Activated CD4-positive, alpha-beta T cell treated with anti-CD3 and anti-CD28 coated beads for 36 hours (primary cell): Measurements from ENCODE around the gene CYP24A1. TPM values are rescaled to one million over a fixed set of nuclear protein-coding genes. Genes with fewer than 3 reads are reported as not detected.

Experiments
- ATAC-seq: fragments of 200-7000 bp; cut with Tn5 transposase; one replicate; pipeline ENCODE4 v1.10.0; 2021; ENCODE audit warnings: mild to moderate bottlenecking, moderate library complexity
- CTCF ChIA-PET: fragments of 350-600 bp; sonication (Branson Sonifier 250); formaldehyde crosslinking; loops from one replicate; lab custom pipeline; 2021; ENCODE audit warnings: antibody characterized with exemption; lab: Charles Lee
- POLR2A ChIA-PET: fragments of 350-600 bp; sonication (Branson Sonifier 250); formaldehyde crosslinking; loops from one replicate; lab custom pipeline; 2021; ENCODE audit warnings: antibody characterized with exemption, inconsistent platforms; lab: Charles Lee
- DNase-seq: peaks from one replicate; pipeline ENCODE4 v3.0.0-alpha.2; 2020
- H3K27ac Mint-ChIP-seq: one replicate; pipeline ENCODE4 v1.8.0; 2021; ENCODE audit warnings: mixed read lengths
- H3K27me3 Mint-ChIP-seq: one replicate; pipeline ENCODE4 v1.8.0; 2021; ENCODE audit warnings: mixed read lengths
- H3K36me3 Mint-ChIP-seq: one replicate; pipeline ENCODE4 v1.8.0; 2021; ENCODE audit warnings: low read depth, mixed read lengths
- H3K4me1 Mint-ChIP-seq: one replicate; pipeline ENCODE4 v1.8.0; 2021; ENCODE audit warnings: mixed read lengths
- H3K4me3 Mint-ChIP-seq: one replicate; pipeline ENCODE4 v1.8.0; 2021; ENCODE audit warnings: mild to moderate bottlenecking, moderate library complexity, mixed read lengths
- H3K9me3 Mint-ChIP-seq: one replicate; pipeline ENCODE4 v1.8.0; 2021; ENCODE audit warnings: low read depth, mixed read lengths
- intact Hi-C, 2 experiments: fragments of 100-400 bp; cut with DNase I in 1 of 2; cut with micrococcal nuclease in 1 of 2; formaldehyde crosslinking; loops; one replicate each; pipeline versions ENCODE4 v1.14.2 to v1.15.1; 2022 to 2024; cut with DNase I, micrococcal nuclease
- total RNA-seq, 2 experiments: library from RNA; stranded (reverse); gene quantifications; one replicate each; pipeline ENCODE4 v1.2.3, GENCODE V29; 2021

Gene CYP24A1
- total RNA-seq, 2 experiments from 2014 or later = 0.07 TPM; not detected in 1

DNA sequence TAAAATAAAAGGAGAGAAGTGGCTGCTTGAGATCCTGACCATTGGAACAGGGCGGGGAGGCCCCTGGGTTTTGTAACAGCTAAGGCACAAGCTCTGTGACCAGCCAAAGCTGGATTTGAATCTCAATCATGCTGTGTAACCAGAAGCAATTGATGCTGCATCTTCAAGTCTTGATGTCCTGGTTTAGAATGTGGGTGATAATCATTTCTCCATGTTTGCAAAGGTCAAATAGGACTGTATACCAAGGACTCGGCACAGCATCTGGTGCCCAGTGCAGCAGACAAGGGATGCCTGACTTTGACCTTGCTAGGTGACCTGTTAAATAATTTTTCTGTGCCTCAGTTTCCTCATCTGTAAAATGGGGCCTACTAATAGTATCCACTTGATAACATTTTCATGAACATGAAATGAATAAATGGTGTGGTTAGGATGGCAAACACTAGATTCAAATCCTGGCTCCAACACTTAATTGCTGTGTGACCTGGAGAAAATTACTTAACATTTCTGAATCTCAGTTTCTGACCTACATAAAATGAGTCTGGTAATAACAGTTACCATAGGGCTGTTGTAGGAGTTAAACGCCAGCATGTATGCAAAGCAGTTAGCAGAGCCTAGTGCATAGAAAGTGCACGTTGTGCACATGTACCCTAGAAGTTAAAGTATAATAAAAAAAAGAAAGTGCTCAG is 57.1 kb downstream of the CYP24A1 start:
- CTCF ChIA-PET = interaction anchor here (0.6 to 2.2 kb wide), 4 partner anchors 10 to 399 kb away, joined by 3 to 13 read pairs (median 3); no protein-coding TSS in a partner anchor
- no peaks in the 10 kb centered on the region for H3K4me1 Mint-ChIP-seq
- POLR2A ChIA-PET = no interaction called here
- H3K36me3 Mint-ChIP-seq = no peaks in the 10 kb centered on the region
- intact Hi-C loops = no loop called here
- ATAC-seq (no peak), DNase-seq (no peak)
- H3K9me3 Mint-ChIP-seq = no peaks in the 10 kb centered on the region
- H3K27me3 Mint-ChIP-seq = peaks cover 6% of the 10 kb centered on the region
- no peak overlapping the region for H3K4me3 Mint-ChIP-seq
- no peak overlapping the region for H3K27ac Mint-ChIP-seq

DNA sequence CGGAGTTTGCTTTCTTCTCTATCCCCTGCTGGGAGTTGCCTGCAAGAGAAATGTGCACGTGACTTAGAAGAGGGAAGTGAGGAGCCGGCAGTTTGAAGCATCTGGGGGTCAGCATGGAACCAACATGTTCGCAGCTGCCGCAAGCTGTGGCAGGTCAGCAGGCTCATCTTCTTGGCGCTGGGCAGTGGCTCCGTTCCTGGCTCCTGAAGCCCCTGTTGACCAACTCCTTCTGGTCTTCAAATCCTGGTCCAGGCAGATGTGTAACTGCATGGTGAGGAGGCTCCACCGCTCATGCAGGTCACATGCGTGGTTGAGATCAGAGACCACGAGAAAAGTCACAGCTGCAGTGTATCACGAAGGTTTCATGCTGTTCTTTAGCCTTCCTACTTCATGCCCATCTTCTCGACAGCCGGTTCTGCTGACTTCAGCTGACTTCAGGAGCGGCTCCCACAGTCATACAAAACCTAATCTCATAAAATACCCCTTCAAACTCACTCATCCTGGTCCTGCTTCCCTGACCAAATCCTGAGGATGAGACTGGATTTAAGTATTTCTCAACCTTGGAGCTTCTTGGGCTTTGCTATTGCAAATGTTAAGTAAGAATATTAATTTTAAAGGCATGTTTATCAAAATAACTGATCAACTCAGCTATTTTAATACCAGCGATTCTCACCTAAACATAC is 58.5 kb downstream of the CYP24A1 start:
- no peak overlapping the region for H3K4me3 Mint-ChIP-seq
- H3K27me3 Mint-ChIP-seq = peaks cover 6% of the 10 kb centered on the region
- intact Hi-C loops = no loop called here
- H3K36me3 Mint-ChIP-seq = no peaks in the 10 kb centered on the region
- no peak for DNase-seq
- no peaks in the 10 kb centered on the region for H3K9me3 Mint-ChIP-seq
- ChIA-PET POLR2A (no interaction called here), CTCF (interaction anchor here (0.5 to 2.2 kb wide), 6 partner anchors 9 to 750 kb away, joined by 3 to 13 read pairs (median 3); no protein-coding TSS in a partner anchor)
- no peak for ATAC-seq
- H3K4me1 Mint-ChIP-seq = no peaks in the 10 kb centered on the region
- no peak overlapping the region for H3K27ac Mint-ChIP-seq

DNA sequence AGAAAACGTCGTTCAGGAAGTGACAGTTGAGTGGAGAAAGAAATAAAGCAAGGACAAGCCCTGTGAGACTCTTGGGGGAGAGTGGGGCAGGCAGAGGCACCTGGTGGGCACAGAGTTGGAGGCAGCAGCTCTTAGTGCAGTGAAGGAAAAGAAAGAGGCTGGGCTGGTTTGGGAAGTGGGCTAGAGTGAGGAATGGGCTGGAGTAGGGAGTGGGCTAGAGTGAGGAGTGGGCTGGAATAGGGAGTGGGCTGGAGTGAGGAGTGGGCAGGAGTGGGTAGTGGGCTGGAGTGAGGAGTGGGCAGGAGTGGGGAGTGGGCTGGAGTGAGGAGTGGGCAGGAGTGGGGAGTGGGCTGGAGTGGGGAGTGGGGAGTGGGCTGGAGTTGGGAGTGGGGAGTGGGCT is 59.7 kb downstream of the CYP24A1 start:
- intact Hi-C loops = no loop called here
- CTCF ChIA-PET = interaction anchor here (0.7 to 2.2 kb wide), 2 partner anchors 10 to 13 kb away, joined by 3 to 13 read pairs; no protein-coding TSS in a partner anchor
- Mint-ChIP-seq H3K27ac (no peak overlapping the region), H3K36me3 (no peaks in the 10 kb centered on the region), H3K9me3 (no peaks in the 10 kb centered on the region), H3K4me3 (no peak overlapping the region), H3K4me1 (no peaks in the 10 kb centered on the region), H3K27me3 (peaks cover 6% of the 10 kb centered on the region)
- no peak for DNase-seq
- POLR2A ChIA-PET = no interaction called here
- ATAC-seq = no peak

DNA sequence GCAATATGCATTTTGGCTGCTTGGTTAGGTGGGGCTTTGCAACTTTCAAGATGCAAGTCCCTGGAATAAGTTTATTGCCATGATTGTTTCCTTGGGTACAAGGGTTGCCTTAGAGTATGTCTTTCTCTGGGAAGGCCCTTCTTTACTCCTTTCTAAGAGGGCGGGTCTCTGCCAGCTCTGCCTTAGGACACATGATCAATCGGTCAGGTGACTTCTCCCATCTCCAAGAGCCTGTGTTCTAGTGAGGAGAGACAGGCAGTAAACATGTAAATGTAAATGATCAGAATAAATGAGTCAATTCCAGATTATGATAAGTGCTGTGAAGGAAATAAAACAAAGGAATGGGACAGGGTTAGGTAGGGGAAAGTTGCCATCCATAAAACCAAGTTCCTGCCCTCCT is 60.2 kb downstream of the CYP24A1 start:
- no peak for DNase-seq
- intact Hi-C loops = no loop called here
- Mint-ChIP-seq H3K27me3 (peaks cover 6% of the 10 kb centered on the region), H3K4me1 (no peaks in the 10 kb centered on the region), H3K4me3 (no peak overlapping the region), H3K27ac (no peak overlapping the region), H3K9me3 (no peaks in the 10 kb centered on the region), H3K36me3 (no peaks in the 10 kb centered on the region)
- ChIA-PET CTCF (no interaction called here), POLR2A (no interaction called here)
- ATAC-seq = no peak

DNA sequence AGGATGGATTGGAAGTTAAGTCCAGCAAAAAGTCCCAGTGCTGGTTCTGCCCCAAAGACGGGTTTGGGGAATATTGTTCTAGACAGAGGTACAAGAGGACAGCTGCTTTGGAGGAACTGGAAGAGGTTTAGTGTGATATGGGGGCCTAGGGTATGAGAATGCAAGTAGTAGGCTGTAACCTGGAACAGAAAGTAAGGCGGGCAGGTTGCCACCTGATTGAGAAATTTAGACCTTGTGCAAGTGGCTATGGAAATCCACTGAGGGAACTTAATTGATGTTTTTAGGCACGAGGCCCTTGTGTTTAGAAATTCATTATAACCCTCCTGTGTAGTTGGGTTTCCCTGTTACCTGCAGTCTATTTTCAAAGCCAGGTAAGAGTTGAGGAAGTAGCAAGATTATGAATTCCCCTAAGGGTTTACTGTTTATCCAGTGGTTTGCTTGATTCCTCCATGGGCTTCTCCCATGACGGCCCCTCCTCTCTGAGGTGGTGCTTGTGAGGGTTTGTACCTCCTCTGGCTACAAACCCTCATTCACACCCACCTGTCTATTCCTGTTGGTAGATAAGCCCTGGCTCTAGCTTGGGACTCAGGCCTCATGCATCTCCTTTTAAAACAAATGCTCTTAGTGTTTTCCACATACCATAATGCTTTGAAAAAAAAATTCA is 61.4 kb downstream of the CYP24A1 start:
- Mint-ChIP-seq H3K27ac (no peak overlapping the region), H3K9me3 (no peaks in the 10 kb centered on the region), H3K4me3 (no peak overlapping the region), H3K36me3 (no peaks in the 10 kb centered on the region), H3K4me1 (no peaks in the 10 kb centered on the region), H3K27me3 (peaks cover 6% of the 10 kb centered on the region)
- ChIA-PET POLR2A (no interaction called here), CTCF (no interaction called here)
- intact Hi-C loops = no loop called here
- DNase-seq (no peak), ATAC-seq (no peak)

DNA sequence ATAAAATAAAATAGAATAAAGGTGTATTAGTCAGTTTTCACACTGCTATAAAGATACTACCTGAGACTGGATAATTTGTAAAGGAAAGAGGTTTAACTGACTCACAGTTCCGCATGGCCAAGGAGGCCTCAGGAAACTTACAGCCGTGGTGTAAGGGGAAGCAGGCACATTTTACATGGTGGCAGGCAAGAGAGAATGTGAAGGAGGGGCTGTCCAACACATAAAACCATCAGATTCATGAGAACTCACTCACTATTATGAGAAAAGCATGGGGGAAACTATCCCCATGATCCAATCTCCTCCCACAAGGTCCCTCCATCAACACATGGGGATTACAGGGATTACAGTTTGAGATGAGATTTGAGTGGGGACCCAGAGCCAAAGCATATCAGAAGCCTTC is 62.3 kb downstream of the CYP24A1 start:
- intact Hi-C loops = no loop called here
- CTCF ChIA-PET = no interaction called here

DNA sequence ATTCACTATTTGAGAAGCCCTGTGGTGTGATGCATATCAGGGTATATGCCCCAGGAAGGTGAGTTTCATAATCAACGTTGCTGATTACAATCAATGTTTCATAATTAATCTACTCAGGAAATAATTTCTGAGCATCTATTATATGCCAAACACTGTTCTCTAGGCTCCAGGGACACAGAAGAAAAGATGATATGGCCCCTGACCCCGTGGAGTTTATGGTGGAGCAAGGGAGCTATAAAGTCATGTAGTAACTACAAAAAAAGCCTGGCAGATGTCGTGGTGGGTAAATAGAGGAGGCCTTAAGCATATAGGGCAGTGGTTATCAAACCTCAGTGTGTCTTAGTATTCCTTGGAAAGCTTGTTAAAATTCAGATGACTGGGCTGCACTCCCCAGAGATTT is 63.3 kb downstream of the CYP24A1 start:
- ATAC-seq = no peak
- Mint-ChIP-seq H3K4me3 (no peak overlapping the region), H3K36me3 (no peaks in the 10 kb centered on the region), H3K27me3 (peaks cover 9% of the 10 kb centered on the region), H3K27ac (no peak overlapping the region), H3K4me1 (no peaks in the 10 kb centered on the region), H3K9me3 (no peaks in the 10 kb centered on the region)
- no peak for DNase-seq
- intact Hi-C loops = no loop called here
- ChIA-PET POLR2A (no interaction called here), CTCF (interaction anchor here (0.8 kb wide), 1 partner anchor 10 kb away, joined by 3 read pairs; no protein-coding TSS in a partner anchor)

More for the DNA sequence above, 62.3 kb downstream of the CYP24A1 start:
- H3K27me3 Mint-ChIP-seq = peaks cover 9% of the 10 kb centered on the region
- POLR2A ChIA-PET = no interaction called here
- no peak for DNase-seq
- no peak for ATAC-seq
- no peaks in the 10 kb centered on the region for H3K36me3 Mint-ChIP-seq
- H3K27ac Mint-ChIP-seq = no peak overlapping the region
- no peak overlapping the region for H3K4me3 Mint-ChIP-seq
- no peaks in the 10 kb centered on the region for H3K4me1 Mint-ChIP-seq
- no peaks in the 10 kb centered on the region for H3K9me3 Mint-ChIP-seq

DNA sequence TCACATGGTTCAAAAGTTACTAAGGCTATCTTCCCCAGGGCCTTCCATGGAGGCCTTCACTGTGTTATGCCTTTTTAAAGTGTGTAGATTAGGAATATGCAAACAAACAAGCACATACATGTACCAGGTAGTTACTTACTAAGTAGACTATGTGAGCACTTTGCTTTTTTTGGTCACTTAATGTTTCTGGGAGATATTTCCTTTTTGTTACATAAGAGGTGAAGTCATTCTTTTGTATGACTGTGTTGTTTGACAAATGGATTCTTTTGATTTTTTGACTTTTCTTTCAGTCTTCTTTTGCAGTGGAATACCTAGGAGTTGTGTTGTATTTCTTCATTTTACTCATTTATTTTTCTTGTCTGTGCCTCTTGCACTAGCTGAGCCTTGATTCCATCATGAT is 63.7 kb downstream of the CYP24A1 start:
- Mint-ChIP-seq H3K4me3 (no peak overlapping the region), H3K9me3 (no peaks in the 10 kb centered on the region), H3K36me3 (no peaks in the 10 kb centered on the region), H3K4me1 (peaks cover 3% of the 10 kb centered on the region), H3K27ac (no peak overlapping the region), H3K27me3 (peaks cover 9% of the 10 kb centered on the region)
- POLR2A ChIA-PET = interaction anchor here (0.7 kb wide), 1 partner anchor 126 kb away, joined by 3 read pairs; no protein-coding TSS in a partner anchor
- ATAC-seq (no peak), DNase-seq (no peak)
- intact Hi-C loops = no loop called here
- CTCF ChIA-PET = no interaction called here

DNA sequence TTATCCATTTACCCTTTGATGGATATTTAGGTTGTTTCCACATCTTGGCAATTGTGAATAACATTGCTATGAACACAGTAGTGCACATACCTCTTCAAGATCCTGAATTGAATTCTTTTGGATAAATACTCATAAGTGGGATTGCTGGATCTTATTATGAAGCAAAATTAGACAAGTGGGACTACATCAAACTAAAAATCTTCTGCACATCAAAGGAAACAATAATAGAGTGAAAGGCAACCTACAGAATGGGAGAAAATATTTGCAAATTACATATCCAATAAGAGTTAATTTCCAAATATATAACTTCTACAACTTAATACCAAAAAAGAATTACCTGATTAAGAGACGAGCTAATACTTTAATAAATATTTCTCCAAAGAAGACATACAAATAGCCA is 65.0 kb downstream of the CYP24A1 start:
- Mint-ChIP-seq H3K4me1 (peaks cover 3% of the 10 kb centered on the region), H3K27ac (no peak overlapping the region), H3K27me3 (peaks cover 10% of the 10 kb centered on the region), H3K9me3 (no peaks in the 10 kb centered on the region), H3K36me3 (no peaks in the 10 kb centered on the region), H3K4me3 (no peak overlapping the region)
- ATAC-seq (no peak), DNase-seq (no peak)
- intact Hi-C loops = loop anchor here in 1 of 2 experiments (1.0 kb wide), 1 partner anchor 14 kb away; no protein-coding TSS in a partner anchor
- ChIA-PET CTCF (interaction anchor here (0.9 kb wide), 1 partner anchor 92 kb away, joined by 3 read pairs; no protein-coding TSS in a partner anchor), POLR2A (no interaction called here)

DNA sequence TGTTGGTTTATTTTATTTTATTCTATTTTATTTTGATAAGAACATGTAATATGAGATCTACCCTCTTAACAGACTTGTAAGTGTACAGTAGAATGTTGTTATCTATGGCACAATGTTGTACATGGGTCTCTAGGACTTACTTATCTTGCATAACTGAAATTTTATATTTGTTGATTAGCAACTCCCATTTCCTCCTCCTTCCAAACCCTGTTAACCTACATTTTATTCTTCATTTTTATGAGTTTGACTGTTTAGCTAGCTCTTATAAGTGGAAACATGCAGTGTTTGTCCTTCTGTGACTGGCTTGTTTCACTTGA is 65.5 kb downstream of the CYP24A1 start:
- ChIA-PET POLR2A (no interaction called here), CTCF (no interaction called here)
- Mint-ChIP-seq H3K27ac (no peak overlapping the region), H3K36me3 (no peaks in the 10 kb centered on the region), H3K9me3 (no peaks in the 10 kb centered on the region), H3K27me3 (peaks cover 10% of the 10 kb centered on the region), H3K4me3 (no peak overlapping the region), H3K4me1 (peaks cover 5% of the 10 kb centered on the region)
- DNase-seq = no peak
- intact Hi-C loops = no loop called here
- ATAC-seq = no peak

DNA sequence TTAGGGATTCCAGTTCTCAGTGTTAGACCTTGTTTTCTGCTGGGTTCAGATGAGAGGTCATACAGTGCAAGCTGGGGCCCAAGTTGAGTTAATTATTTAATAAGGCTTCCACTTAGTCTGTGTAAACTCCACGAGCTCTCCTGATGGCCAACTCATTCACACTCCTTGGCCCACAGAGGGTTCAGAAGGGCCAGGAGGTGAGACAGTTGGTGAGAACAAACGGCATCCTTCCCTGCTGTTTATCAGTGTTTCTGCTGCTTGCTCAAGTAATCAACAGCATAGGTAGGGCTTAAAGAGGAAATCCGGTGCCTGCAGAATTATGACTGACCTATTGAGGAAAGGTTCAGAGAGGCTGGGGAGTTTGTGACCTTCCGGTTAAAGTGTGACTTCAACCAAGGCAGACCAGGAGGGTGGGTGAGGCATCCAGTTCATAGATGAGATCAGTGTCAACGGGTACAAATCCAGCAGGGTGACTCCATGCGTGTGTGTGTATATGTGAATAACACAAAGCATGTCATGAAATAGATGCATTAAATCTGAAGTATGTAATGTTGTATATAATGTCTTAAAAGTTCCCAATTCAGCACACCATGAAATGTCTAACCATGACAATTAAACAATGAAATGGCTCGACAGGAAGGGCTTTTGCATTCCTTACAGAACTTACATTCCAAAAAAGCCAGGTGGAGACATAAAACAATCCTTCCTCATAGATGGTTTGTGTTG is 66.0 kb downstream of the CYP24A1 start:
- ChIA-PET CTCF (interaction anchor here (2.5 to 5.1 kb wide), 2 partner anchors 11 to 92 kb away, joined by 8 to 62 read pairs; no protein-coding TSS in a partner anchor), POLR2A (no interaction called here)
- ATAC-seq (no peak), DNase-seq (no peak)
- Mint-ChIP-seq H3K4me1 (peaks cover 5% of the 10 kb centered on the region), H3K27me3 (peaks cover 10% of the 10 kb centered on the region), H3K4me3 (no peak overlapping the region), H3K9me3 (no peaks in the 10 kb centered on the region), H3K36me3 (no peaks in the 10 kb centered on the region), H3K27ac (no peak overlapping the region)
- intact Hi-C loops = no loop called here
